NCI-H2196 treated with DMSO at 0.1 percent for 48 hours (cell line): Measurements from ENCODE around the gene NDUFV1.
"Not testable (repeated sequence)": the region's sequence is repeated elsewhere in the genome, so short reads cannot be mapped to it uniquely, and the experiment has no call there.

Source experiments
- DNase-seq: peaks from one replicate; lab custom pipeline; 2025; ENCODE audit not compliant: unreplicated experiment; lab: John Stamatoyannopoulos, UW

The NDUFV1 gene

GRCh38 chr11:67606492-67607295 lies at the start of gene NDUFV1:
Gene NDUFV1, plus strand, starts transcription at chr11:67606936. Its CDS starts 69 bp downstream, at chr11:67607005.
- peak; percentile 87 for DNase-seq

- no peak for DNase-seq
Observed at GRCh38 chr11:67558084-67558772, 48.5 kb upstream of the NDUFV1 start.

GRCh38 chr11:67561971-67562619 lies 44.6 kb upstream of the NDUFV1 start:
- DNase-seq = no peak

- DNase-seq = no peak
Observed at GRCh38 chr11:67562963-67563704, 43.6 kb upstream of the NDUFV1 start.

- not testable (repeated sequence) for DNase-seq
Observed at GRCh38 chr11:67563705-67564114, 43.0 kb upstream of the NDUFV1 start.

GRCh38 chr11:67564230-67564629 lies 42.5 kb upstream of the NDUFV1 start:
- no peak for DNase-seq

GRCh38 chr11:67571443-67571842 lies 35.3 kb upstream of the NDUFV1 start:
- no peak for DNase-seq

GRCh38 chr11:67572305-67572704 lies 34.4 kb upstream of the NDUFV1 start:
- no peak for DNase-seq

GRCh38 chr11:67572747-67573419 lies 33.9 kb upstream of the NDUFV1 start:
- DNase-seq = peak; percentile 49

- no peak for DNase-seq
Observed at GRCh38 chr11:67574938-67575337, 31.8 kb upstream of the NDUFV1 start.

- DNase-seq = no peak
Observed at GRCh38 chr11:67576735-67577475, 29.8 kb upstream of the NDUFV1 start.

GRCh38 chr11:67577951-67578350 lies 28.8 kb upstream of the NDUFV1 start:
- no peak for DNase-seq

- no peak for DNase-seq
Observed at GRCh38 chr11:67581469-67581868, 25.3 kb upstream of the NDUFV1 start.

- no peak for DNase-seq
Observed at GRCh38 chr11:67582011-67582410, 24.7 kb upstream of the NDUFV1 start.

- DNase-seq = peak; percentile 76
Observed at GRCh38 chr11:67583247-67584204, 23.2 kb upstream of the NDUFV1 start, which contains the start of gene GSTP1. Gene GSTP1, plus strand, starts transcription at chr11:67583812. Its CDS starts 32 bp downstream, at chr11:67583844.

- DNase-seq = peak; percentile 57
Observed at GRCh38 chr11:67584205-67584880, 22.4 kb upstream of the NDUFV1 start.

- peak; percentile 51 for DNase-seq
Observed at GRCh38 chr11:67584881-67585873, 21.6 kb upstream of the NDUFV1 start.
